IMR-90 (cell line): ENCODE measurements around the gene DIAPH2. TPM values are rescaled to one million over a fixed set of nuclear protein-coding genes. Genes with fewer than 3 reads are reported as not detected.

Source experiments
- ATAC-seq: fragments of 200-7000 bp; cut with Tn5 transposase; 2 replicates; pipeline ENCODE4 v1.9.1; 2020; ENCODE audit warnings: low read depth, mild to moderate bottlenecking, moderate library complexity
- BruUV-seq: library from RNA; stranded (reverse); fragments of 400-500 nt; replicated peaks from 2 replicates; lab custom pipeline; 2021; lab: Mats Ljungman, UMichigan
- CTCF ChIA-PET: fragments of 300-600 bp; formaldehyde crosslinking; extraction: SDS; loops from one replicate; lab custom pipeline; 2021; ENCODE audit warnings: antibody characterized with exemption; lab: Yijun Ruan, JAX
- POLR2A ChIA-PET: fragments of 300-600 bp; sonication (Branson Sonifier 250); formaldehyde crosslinking; loops from one replicate; lab custom pipeline; 2022; ENCODE audit warnings: antibody characterized with exemption; ENCODE audit not compliant: unreplicated experiment; lab: Charles Lee
- DNase-seq: peaks from one replicate; pipeline ENCODE4 v3.0.0; 2013
- H2AFZ ChIP-seq: replicated peaks from 2 replicates; pipeline ENCODE3; 2013; ENCODE audit warnings: low read length, mild to moderate bottlenecking; ENCODE audit not compliant: poor library complexity
- H2AK5ac ChIP-seq: 2 replicates; pipeline ENCODE4 v1.6.1; 2013; ENCODE audit warnings: low read depth, low read length, inconsistent platforms
- H2AK9ac ChIP-seq: replicated peaks from 2 replicates; pipeline ENCODE3; 2013; ENCODE audit warnings: mild to moderate bottlenecking, low read depth, low read length, moderate library complexity; ENCODE audit not compliant: poor library complexity
- H2BK120ac ChIP-seq: 2 replicates; pipeline ENCODE4 v1.6.1; 2013; ENCODE audit warnings: low read depth, low read length, inconsistent platforms
- H2BK15ac ChIP-seq: 3 replicates; pipeline ENCODE4 v1.6.1; 2013; ENCODE audit warnings: low read depth, low read length, inconsistent platforms
- H2BK20ac ChIP-seq: 2 replicates; pipeline ENCODE4 v1.6.1; 2013; ENCODE audit warnings: low read depth, mild to moderate bottlenecking, inconsistent platforms, low read length, moderate library complexity
- H2BK5ac ChIP-seq: 2 replicates; pipeline ENCODE4 v1.6.1; 2013; ENCODE audit warnings: mild to moderate bottlenecking, low read depth, low read length, inconsistent platforms; ENCODE audit not compliant: poor library complexity, severe bottlenecking
- H3K14ac ChIP-seq: replicated peaks from 2 replicates; pipeline ENCODE4 v1.6.1; 2013; ENCODE audit warnings: low read depth, low read length, inconsistent platforms
- H3K18ac ChIP-seq: 2 replicates; pipeline ENCODE4 v1.6.1; 2013; ENCODE audit warnings: low read depth, low read length, control low read depth
- H3K23ac ChIP-seq: 2 replicates; pipeline ENCODE4 v1.6.1; 2013; ENCODE audit warnings: low read depth, low read length, inconsistent platforms
- H3K27ac ChIP-seq: 2 replicates; pipeline ENCODE4 v1.5.1; 2013; ENCODE audit warnings: mild to moderate bottlenecking, control low read depth, low read length; ENCODE audit not compliant: insufficient read depth
- H3K27me3 ChIP-seq: 2 replicates; pipeline ENCODE4 v1.6.1; 2013; ENCODE audit warnings: low read length; ENCODE audit not compliant: control insufficient read depth, insufficient read depth
- H3K36me3 ChIP-seq: 2 replicates; pipeline ENCODE4 v1.6.1; 2013; ENCODE audit warnings: low read length, mixed read lengths; ENCODE audit not compliant: control insufficient read depth, insufficient read depth
- H3K4ac ChIP-seq: 2 replicates; pipeline ENCODE4 v1.6.1; 2013; ENCODE audit warnings: low read depth, low read length, inconsistent platforms
- H3K4me1 ChIP-seq: 2 replicates; pipeline ENCODE4 v1.6.1; 2013; ENCODE audit warnings: low read length, mixed read lengths; ENCODE audit not compliant: control insufficient read depth, insufficient read depth
- H3K4me2 ChIP-seq: 2 replicates; pipeline ENCODE4 v1.6.1; 2013; ENCODE audit warnings: low read depth, mild to moderate bottlenecking, control low read depth, low read length, moderate library complexity
- H3K4me3 ChIP-seq: 2 replicates; pipeline ENCODE4 v1.5.1; 2013; ENCODE audit warnings: low read depth, mild to moderate bottlenecking, control low read depth, low read length, moderate library complexity; ENCODE audit not compliant: insufficient read depth
- H3K56ac ChIP-seq: 2 replicates; pipeline ENCODE4 v1.6.1; 2013; ENCODE audit warnings: low read length, inconsistent platforms; ENCODE audit not compliant: insufficient read depth; ENCODE audit errors: extremely low read depth
- H3K79me1 ChIP-seq, 2 experiments: 2 replicates each; pipeline ENCODE4 v1.6.1; 2013; ENCODE audit warnings: low read length in 2 of 2, inconsistent platforms in 1 of 2, low read depth in 1 of 2
- H3K9ac ChIP-seq: 2 replicates; pipeline ENCODE4 v1.6.1; 2013; ENCODE audit warnings: low read depth, low read length, control low read depth
- H3K9me1 ChIP-seq: 2 replicates; pipeline ENCODE4 v1.6.1; 2013; ENCODE audit warnings: low read length, inconsistent platforms; ENCODE audit not compliant: insufficient read depth
- H3K9me3 ChIP-seq: 2 replicates; pipeline ENCODE4 v1.6.1; 2013; ENCODE audit warnings: low read length; ENCODE audit not compliant: control insufficient read depth, insufficient read depth
- H4K20me1 ChIP-seq: 2 replicates; pipeline ENCODE4 v1.6.1; 2013; ENCODE audit warnings: low read length, inconsistent platforms; ENCODE audit not compliant: insufficient read depth
- H4K5ac ChIP-seq: 2 replicates; pipeline ENCODE4 v1.6.1; 2013; ENCODE audit warnings: mild to moderate bottlenecking, low read depth, low read length, control low read depth
- H4K8ac ChIP-seq, 2 experiments: 2 replicates each; pipeline ENCODE4 v1.6.1; 2013; ENCODE audit warnings: low read depth in 2 of 2, low read length in 2 of 2, control low read depth in 1 of 2, inconsistent platforms in 1 of 2
- H4K91ac ChIP-seq: 2 replicates; pipeline ENCODE4 v1.6.1; 2013; ENCODE audit warnings: low read depth, low read length, inconsistent platforms; ENCODE audit not compliant: insufficient read depth
- BHLHE40 ChIP-seq: fragments of 150-350 bp; IDR thresholded peaks from 2 replicates; pipeline ENCODE4 v1.6.1; 2016; ENCODE audit warnings: mild to moderate bottlenecking, low read depth, low read length
- CEBPB ChIP-seq: IDR thresholded peaks from 2 replicates; pipeline ENCODE4 v1.6.1; 2012; ENCODE audit warnings: low read depth, low read length, improper control_type of control experiment
- CHD1 ChIP-seq: IDR thresholded peaks from 2 replicates; pipeline ENCODE4 v1.6.1; 2012; ENCODE audit warnings: low read depth, low read length, improper control_type of control experiment
- CTCF ChIP-seq: conservative IDR thresholded peaks from 2 replicates; pipeline ENCODE4 v1.5.1; 2012; ENCODE audit warnings: mild to moderate bottlenecking, low read depth, low read length, improper control_type of control experiment
- ELK1 ChIP-seq: fragments of 150-350 bp; IDR thresholded peaks from 2 replicates; pipeline ENCODE4 v1.6.1; 2016; ENCODE audit warnings: low read depth, mild to moderate bottlenecking, low read length, moderate library complexity, borderline replicate concordance
- FOS ChIP-seq: fragments of 150-350 bp; IDR thresholded peaks from 2 replicates; pipeline ENCODE4 v1.6.1; 2016; ENCODE audit warnings: low read depth, low read length
- MAFK ChIP-seq: IDR thresholded peaks from 2 replicates; pipeline ENCODE4 v1.6.1; 2012; ENCODE audit warnings: low read depth, low read length, improper control_type of control experiment
- MAZ ChIP-seq: IDR thresholded peaks from 2 replicates; pipeline ENCODE4 v1.6.1; 2012; ENCODE audit warnings: low read depth, mild to moderate bottlenecking, low read length, improper control_type of control experiment, moderate library complexity, borderline replicate concordance
- MXI1 ChIP-seq: IDR thresholded peaks from 2 replicates; pipeline ENCODE4 v1.6.1; 2012; ENCODE audit warnings: low read depth, mild to moderate bottlenecking, low read length, moderate library complexity, borderline replicate concordance
- NFE2L2 ChIP-seq: fragments of 150-350 bp; IDR thresholded peaks from 2 replicates; pipeline ENCODE4 v1.6.1; 2016; ENCODE audit warnings: low read depth, mild to moderate bottlenecking, low read length
- POLR2A ChIP-seq: IDR thresholded peaks from 2 replicates; pipeline ENCODE4 v1.6.1; 2012; ENCODE audit warnings: mild to moderate bottlenecking, low read depth, low read length
- RAD21 ChIP-seq: IDR thresholded peaks from 2 replicates; pipeline ENCODE4 v1.6.1; 2012; ENCODE audit warnings: low read length, improper control_type of control experiment
- RCOR1 ChIP-seq: IDR thresholded peaks from 2 replicates; pipeline ENCODE4 v1.6.1; 2012; ENCODE audit warnings: mild to moderate bottlenecking, low read length, improper control_type of control experiment; ENCODE audit not compliant: insufficient replicate concordance
- RFX5 ChIP-seq: IDR thresholded peaks from 2 replicates; pipeline ENCODE4 v1.8.0; 2012; ENCODE audit warnings: low read depth, mild to moderate bottlenecking, low read length, moderate library complexity
- SMC3 ChIP-seq: fragments of 150-350 bp; IDR thresholded peaks from 2 replicates; pipeline ENCODE4 v1.6.1; 2016; ENCODE audit warnings: low read depth, mild to moderate bottlenecking, antibody characterized with exemption, low read length, moderate library complexity
- USF2 ChIP-seq: fragments of 150-350 bp; IDR thresholded peaks from 2 replicates; pipeline ENCODE4 v1.6.1; 2017; ENCODE audit warnings: mild to moderate bottlenecking, antibody characterized with exemption, low read length, low read depth
- WGBS, 2 experiments: methylation state at CpG; one replicate each; pipeline versions ENCODE4 v1.1.5 to v1.1.7; 2013; ENCODE audit warnings: missing lambda C conversion rate in 2 of 2; ENCODE audit not compliant: insufficient read length in 1 of 2; ENCODE audit errors: extremely low coverage in 2 of 2; 5-methylcytosine and 5-hydroxymethylcytosine counted together
- dilution Hi-C: fragments of 300-500 bp; cut with HindIII; formaldehyde crosslinking; loops from one replicate; pipeline ENCODE4 v1.14.3; 2018; ENCODE audit warnings: low sequenced_read_pairs; ENCODE audit not compliant: unreplicated experiment
- in situ Hi-C: fragments of 300-500 bp; cut with MboI; formaldehyde crosslinking; loops from 3 replicates; pipeline ENCODE4 v1.14.3; 2019; ENCODE audit warnings: low sequenced_read_pairs, inconsistent platforms, mixed read lengths
- intact Hi-C: fragments of 100-400 bp; cut with micrococcal nuclease; formaldehyde crosslinking; loops from 2 replicates; pipeline ENCODE4 v1.10.0; 2022
- polyA plus RNA-seq, 3 experiments: library from polyadenylated mRNA; depleted of rRNA; stranded (reverse); fragments of >200 nt; gene quantifications; 2 replicates each; pipeline ENCODE4 v1.2.3, GENCODE V29; 2012; ENCODE audit warnings: low replicate concordance in 1 of 3
- total RNA-seq: library from RNA; depleted of rRNA; stranded (reverse); fragments of >200 nt; gene quantifications from 2 replicates; pipeline ENCODE4 v1.2.3, GENCODE V29; 2012

The DIAPH2 gene
- total and polyA plus RNA-seq, 2 of the 4 experiments (the other 2 are of a cell fraction), result 3.6 to 19.9 TPM

DNA sequence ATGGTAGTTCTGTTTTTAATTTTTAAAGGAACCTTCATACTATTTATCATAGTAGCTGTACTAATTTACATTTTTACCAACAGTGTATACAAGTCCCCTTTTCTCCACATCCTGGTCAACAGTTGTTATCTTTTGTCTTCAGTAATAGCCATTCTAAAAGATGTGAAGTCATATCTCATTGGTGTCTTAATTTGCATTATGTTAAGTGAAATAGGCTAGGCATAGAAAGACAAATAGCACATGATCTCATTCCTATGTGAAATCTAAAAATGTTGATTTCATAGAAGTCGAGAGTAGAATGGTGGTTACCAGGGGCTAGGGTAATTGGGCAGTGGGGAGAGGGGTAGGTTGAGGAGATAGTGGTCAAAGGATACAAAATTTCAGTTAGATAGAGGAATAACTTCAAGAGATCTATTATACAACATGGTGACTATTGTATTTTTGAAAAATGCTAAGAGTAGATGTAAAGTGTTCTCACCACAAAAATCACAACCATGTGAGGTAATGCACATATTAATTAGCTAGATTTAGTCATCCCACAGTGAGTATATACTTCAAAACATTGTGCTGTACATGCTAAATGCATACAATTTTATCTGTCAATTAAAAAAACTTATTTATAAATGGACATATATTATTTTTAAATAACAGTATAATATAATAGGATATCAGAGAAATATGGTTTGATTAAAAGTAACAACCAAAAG, 58.9 kb downstream of the DIAPH2 start:
- Histone ChIP-seq H3K4me2 (no peak overlapping the region), H2AFZ (no peak overlapping the region)
- no peak for TF ChIP-seq CTCF
- no peak for TF ChIP-seq NFE2L2
- no peak for TF ChIP-seq POLR2A
- no peak for TF ChIP-seq CHD1
- TF ChIP-seq FOS, result no peak
- no peak for TF ChIP-seq RAD21
- TF ChIP-seq SMC3, result no peak
- TF ChIP-seq MXI1, result no peak
- no peak for TF ChIP-seq RCOR1
- no peak for TF ChIP-seq USF2
- no peak for TF ChIP-seq MAZ
- no peak for TF ChIP-seq ELK1
- no peak for TF ChIP-seq MAFK
- TF ChIP-seq CEBPB, result no peak
- no peak for TF ChIP-seq BHLHE40
- no peak for TF ChIP-seq RFX5

More for the DNA sequence above, 58.9 kb downstream of the DIAPH2 start:
- no peak overlapping the region for H3K23ac ChIP-seq
- ChIA-PET CTCF (no interaction called here), POLR2A (no interaction called here)
- no TSS peak for BruUV-seq
- DNase-seq (no peak), ATAC-seq (no peak)
- no peak overlapping the region for H2AK5ac ChIP-seq
- no peak overlapping the region for H4K5ac ChIP-seq
- H2BK20ac ChIP-seq, result no peak overlapping the region
- H3K9ac ChIP-seq, result no peak overlapping the region
- H3K36me3 ChIP-seq, result no peaks in the 10 kb centered on the region
- H2BK120ac ChIP-seq, result no peak overlapping the region
- H3K4me1 ChIP-seq, result no peaks in the 10 kb centered on the region
- no peak overlapping the region for H4K8ac ChIP-seq
- no peak overlapping the region for H3K56ac ChIP-seq
- H3K9me1 ChIP-seq, result peaks cover 3% of the 10 kb centered on the region; the same call in 1 of the 2 replicates
- WGBS, 2 experiments, result no CpG with 5 or more reads among the region's 1 CpG
- H2AK9ac ChIP-seq, result no peak overlapping the region
- H3K9me3 ChIP-seq, result no peaks in the 10 kb centered on the region
- no peak overlapping the region; the same call in 1 of the 2 replicates for H3K14ac ChIP-seq
- H4K91ac ChIP-seq, result no peak overlapping the region
- in situ Hi-C loops (no loop called here), dilution Hi-C loops (no loop called here), intact Hi-C loops (no loop called here)
- H3K27me3 ChIP-seq, result no peaks in the 10 kb centered on the region
- H3K4ac ChIP-seq, result no peak overlapping the region
- no peaks in the 10 kb centered on the region for H3K79me1 ChIP-seq
- H3K4me3 ChIP-seq, result no peak overlapping the region
- H3K18ac ChIP-seq, result no peak overlapping the region
- H2BK15ac ChIP-seq, result no peak overlapping the region
- no peak overlapping the region for H2BK5ac ChIP-seq
- no peak overlapping the region for H3K27ac ChIP-seq
- no peaks in the 10 kb centered on the region for H4K20me1 ChIP-seq
